CD4-positive, alpha-beta T cell treated with Interferon alpha-2 for 1 hour (primary cell): ENCODE measurements around the gene DNASE1L3.
"Not testable (repeated sequence)": the region's sequence is repeated elsewhere in the genome, so short reads cannot be mapped to it uniquely, and the experiment has no call there.

Experiments
- DNase-seq, 2 donors: peaks; one replicate each; pipeline ENCODE4 v3.0.0-alpha.2; 2020 to 2022

Gene DNASE1L3

DNA sequence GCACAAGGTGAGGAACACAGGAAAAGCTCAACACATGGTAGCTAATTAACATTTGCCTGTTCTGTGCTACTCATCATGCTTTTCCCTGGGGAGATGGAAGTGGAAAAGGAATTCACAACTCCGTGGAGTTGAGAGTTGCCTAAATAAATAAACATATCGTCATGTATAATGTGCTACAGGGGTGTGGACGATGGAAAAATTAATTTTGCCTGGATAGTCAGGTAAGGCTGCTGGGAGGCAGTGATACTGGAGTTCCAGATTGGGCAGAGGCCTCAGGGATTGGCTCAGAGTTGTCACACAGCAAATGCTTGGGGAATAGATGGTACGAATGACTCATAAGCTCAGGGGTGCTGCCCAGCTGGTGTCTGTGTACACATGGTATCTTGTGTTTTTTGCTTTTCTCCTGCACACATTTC lies 23.8 kb upstream of the DNASE1L3 start:
- DNase-seq: no peak

DNA sequence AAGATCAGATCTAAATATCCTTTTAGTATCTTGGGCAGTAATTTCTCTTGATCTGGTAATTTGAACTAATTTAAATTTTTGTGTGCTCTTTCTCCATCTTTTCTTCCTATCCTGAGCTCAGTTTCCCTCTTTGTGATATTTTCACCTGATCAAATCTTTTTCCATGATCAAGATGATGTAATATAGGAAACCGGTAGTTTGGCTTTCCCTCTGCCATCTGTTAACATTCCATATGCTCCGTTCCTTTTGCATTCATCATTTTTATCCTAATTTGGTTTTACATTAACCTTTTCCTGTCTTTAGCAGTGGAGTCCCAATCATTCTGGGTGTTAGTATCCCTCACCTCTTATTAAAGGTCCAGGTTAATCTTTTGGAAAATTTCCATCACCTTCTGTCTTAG lies 20.9 kb upstream of the DNASE1L3 start:
- no peak for DNase-seq

- no peak for DNase-seq
Observed at GRCh38 chr3:58230876-58231552, 20.2 kb upstream of the DNASE1L3 start.

GRCh38 chr3:58227933-58228332 lies 17.2 kb upstream of the DNASE1L3 start:
- not testable (repeated sequence) for DNase-seq

DNA sequence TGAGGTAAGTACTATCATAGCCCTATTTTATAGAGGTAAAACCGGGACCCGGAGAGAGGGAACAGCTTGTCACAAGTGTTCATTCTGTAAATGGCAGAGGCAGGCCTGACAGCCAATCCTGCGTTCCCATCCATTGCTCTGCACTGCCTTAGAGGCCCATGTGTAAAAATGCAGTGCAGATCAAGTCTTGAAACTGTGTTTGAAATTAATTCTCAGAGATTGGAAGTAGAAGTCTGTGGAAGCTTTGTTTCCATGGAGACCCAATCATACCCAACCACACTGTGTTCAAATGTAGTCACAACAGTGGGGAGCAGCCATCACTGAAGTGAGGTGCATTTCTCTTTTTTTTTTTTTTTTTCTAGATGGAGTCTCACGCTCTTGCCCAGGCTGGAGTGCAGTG lies 13.1 kb upstream of the DNASE1L3 start:
- DNase-seq: no peak

DNA sequence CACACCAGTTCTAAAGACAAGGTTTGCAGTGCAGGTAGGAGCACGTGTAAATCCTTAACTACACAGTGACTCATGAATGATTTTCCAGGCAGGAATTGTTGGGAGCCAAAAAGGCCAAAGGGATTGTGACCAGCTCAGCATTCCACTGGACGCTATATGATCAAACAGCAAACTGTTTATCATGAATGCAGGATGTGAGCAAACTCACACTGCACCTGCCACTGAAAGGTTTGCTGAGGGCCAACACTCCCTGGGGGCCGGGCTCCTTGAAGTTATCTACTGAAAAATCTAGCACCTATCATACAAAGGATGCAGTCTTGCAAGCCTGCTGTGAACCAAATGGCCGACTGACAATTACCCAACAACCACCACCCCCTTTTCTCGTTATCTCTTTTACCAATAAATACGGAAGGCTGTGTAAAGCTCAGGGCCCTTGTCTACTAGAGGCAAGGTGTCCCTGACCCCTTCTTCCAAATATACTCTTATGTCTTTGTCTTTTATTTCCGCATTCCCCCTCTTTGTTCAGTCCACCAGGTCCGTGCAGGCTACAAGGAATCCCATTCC lies 11.5 kb upstream of the DNASE1L3 start:
- DNase-seq: no peak

DNA sequence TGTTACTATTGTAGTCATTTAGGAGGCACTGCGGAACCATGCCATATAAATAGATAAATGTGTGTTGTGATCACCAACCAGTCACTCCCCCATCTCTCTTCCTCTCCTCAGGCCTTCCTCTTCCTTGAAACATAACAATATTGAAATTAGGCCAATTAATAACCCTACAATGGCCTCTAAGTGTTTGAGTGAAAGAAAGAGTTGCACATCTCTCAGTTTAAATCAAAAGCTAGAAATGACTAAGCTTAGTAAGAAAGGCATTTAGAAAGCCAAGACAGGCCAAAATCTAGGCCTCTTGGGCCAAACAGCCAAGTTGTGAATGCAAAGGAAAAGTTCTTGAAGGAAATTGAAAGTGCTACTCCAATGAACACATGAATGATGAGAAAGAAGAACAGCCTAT lies 8.1 kb upstream of the DNASE1L3 start:
- no peak for DNase-seq

DNA sequence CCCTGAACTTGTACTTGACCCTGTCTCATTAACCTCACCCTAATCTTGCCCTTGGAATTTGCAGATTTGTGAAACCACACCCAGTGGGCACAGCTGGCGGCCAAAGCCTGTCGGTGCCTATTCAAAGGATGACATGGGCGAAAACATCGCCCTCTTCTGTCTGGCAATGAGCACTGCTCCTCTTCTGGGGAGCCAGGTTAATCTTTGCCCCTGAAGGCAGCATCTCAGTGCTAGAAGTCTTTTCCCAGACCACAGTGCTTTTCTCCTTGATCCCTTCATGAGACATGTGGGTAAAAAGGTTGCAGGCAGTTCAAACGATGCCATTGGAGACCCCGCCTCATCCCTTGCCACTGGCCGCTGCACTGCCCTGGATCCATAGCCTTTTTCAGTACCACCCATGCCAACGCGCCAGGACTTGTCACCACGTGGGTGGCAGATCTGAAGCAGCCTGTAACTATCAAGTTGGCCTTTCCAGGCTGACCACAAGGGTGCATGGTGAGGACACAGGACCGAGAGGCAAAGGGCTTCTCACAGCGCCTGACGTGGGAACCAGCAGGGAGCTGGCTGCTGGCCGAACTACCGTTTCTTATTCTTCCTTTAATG lies 6.5 kb upstream of the DNASE1L3 start:
- peak; percentile 64 to 72 for DNase-seq

- no peak for DNase-seq
Observed at GRCh38 chr3:58216496-58217195, 5.9 kb upstream of the DNASE1L3 start.

DNA sequence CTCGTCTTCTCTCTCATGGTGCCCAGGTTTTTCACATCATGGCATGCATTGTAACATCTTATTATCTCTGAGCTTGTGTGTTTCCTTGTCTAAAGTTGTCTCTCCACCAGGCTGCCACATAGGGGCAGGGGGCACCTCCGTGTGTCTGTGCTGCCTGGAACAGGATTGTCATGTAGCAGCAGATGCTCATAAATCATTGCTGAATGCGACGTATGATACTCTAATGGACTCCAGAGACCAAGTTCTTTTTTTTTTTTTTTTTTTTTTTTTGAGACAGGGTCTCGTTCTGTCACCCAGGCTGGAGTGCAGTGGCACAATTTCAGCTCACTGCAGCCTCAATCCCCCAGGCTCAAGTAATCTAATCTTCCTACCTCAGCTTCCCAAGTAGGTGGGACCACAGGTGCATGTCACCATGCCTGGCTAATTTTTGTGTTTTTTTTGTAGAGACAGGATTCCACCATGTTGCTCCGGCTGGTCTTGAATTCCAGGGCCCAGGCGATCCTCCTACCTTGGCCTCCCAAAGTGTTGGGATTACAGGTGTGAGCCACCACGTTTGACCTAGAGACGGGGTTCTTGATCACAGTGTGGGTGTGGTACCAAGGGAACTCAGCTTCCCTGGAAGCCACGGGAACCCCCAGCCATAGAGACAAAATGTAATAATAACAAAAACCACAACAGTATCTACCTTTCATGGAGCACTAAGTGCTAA lies 4.7 kb upstream of the DNASE1L3 start:
- no peak for DNase-seq

- peak; percentile 11 to 40 for DNase-seq
Observed at GRCh38 chr3:58214484-58215316, 3.9 kb upstream of the DNASE1L3 start.

DNA sequence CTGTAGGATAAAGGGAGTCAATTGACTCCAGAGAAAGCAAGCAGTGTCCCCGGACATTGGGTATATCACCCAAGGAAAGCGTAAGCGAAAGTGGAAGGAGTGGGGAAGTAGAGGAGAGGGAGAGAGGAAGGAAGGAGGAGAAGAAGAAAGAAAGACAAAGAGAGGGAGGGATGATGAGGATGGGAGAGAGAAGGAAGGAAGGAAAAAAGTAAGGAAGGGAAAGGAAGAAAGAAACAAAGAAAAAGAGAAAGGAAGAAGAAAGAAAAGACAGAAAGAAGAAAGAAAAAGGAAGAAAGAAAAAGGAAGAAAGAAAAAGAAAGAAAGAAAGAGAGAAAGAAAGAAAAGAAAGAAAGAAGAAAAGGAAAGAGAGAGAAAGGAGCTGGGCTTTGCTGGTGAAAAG lies 839 bp downstream of the DNASE1L3 start:
- DNase-seq: no peak

DNA sequence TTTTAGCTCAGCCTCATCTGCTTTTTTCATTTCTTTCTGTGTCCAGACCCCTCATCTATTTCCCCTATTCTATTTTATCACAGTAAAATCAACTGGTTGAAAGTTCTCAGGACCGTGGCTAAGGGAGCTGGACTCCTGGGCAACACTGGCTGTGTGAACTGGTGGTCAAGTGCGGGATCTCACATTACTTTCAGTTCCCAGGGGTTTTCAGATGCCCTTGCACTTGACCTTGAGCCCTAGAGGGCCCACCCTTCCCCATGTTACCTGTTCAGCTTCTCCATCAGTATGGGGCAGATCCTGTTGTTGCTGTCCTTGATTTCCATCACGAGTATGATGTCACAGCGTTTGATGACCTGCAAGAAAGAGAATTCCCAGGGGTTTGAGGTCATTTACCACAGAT lies 2.8 kb downstream of the DNASE1L3 start:
- no peak for DNase-seq

GRCh38 chr3:58206406-58207011 lies 4.3 kb downstream of the DNASE1L3 start:
- no peak for DNase-seq

DNA sequence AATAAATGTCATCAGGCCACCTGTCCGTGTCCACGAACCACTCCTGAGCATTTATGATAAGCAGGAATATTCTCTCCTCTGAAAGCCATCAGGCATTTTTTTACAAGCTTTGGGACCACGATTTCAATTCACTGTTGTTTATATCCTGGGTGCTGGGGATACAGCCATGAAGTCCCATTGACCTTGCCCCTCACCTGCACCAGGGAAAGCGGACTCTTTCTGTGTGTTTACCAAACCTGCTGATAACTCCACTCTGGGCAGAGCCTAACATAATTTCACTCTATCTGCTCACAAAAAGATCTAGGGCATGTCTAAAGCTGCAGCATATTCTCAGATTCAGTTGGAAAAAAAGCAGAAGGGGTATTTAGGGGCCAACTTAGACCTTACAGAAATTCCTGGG lies 4.8 kb downstream of the DNASE1L3 start:
- no peak for DNase-seq

- DNase-seq: no peak
Observed at GRCh38 chr3:58204720-58205119, 6.1 kb downstream of the DNASE1L3 start.

- DNase-seq: no peak
Observed at GRCh38 chr3:58203541-58203940, 7.2 kb downstream of the DNASE1L3 start.

DNA sequence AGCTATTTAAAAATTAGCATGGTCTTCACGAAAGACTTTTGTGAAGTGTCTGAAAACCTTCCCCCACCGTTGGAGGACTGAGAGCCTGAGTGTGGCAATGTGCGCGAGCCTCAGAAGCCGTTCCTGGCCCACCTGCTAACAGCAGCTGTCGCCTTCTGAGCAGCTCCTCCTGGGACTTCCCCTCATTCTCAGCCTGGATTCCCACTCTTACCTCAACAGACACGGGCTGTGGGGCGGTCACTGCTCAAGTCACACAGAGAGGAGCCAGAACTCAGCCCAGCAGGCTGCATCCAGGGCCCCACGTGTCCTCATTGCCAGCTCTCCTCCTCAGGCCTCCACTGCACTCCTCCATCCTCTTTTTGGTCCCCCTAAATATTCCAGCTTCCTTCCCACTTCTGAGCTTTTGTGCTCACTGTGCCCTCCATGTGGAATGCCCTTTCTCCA lies 7.8 kb downstream of the DNASE1L3 start:
- no peak for DNase-seq

GRCh38 chr3:58201451-58201850 lies 9.3 kb downstream of the DNASE1L3 start:
- DNase-seq: not testable (repeated sequence)

DNA sequence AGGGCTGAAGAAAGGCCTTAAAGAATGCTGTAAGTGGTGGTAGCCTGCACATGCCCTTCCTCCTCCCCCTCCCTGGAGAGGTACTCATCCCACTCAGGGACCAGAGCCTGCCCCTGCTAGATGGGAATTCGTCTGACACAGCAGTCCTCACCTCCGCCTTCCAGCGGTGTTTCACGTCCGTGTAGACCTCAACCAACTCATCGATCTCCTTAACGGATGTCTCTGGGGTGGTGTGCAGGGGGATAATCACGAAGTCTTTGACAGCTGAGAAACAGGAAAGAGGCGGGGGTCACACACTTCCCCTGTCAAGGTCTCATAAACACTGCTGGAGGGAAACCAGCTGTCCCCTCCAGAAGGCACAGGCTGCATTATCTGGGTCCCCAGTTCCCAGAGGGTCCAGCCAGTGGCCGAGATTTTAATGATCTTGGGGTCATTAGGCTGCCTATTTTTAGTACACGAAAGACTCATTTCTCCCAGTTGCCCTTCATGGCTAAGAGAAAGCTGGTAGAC lies 9.9 kb downstream of the DNASE1L3 start:
- no peak for DNase-seq

- DNase-seq: no peak
Observed at GRCh38 chr3:58200121-58200709, 10.6 kb downstream of the DNASE1L3 start.
